IMR-90 (cell line): ENCODE measurements around the gene CAMK2B.

Experiments used
- CEBPB ChIP-seq: IDR thresholded peaks from 2 replicates; pipeline ENCODE4 v1.6.1; 2012; ENCODE audit warnings: low read depth, low read length, improper control_type of control experiment
- CHD1 ChIP-seq: IDR thresholded peaks from 2 replicates; pipeline ENCODE4 v1.6.1; 2012; ENCODE audit warnings: low read depth, low read length, improper control_type of control experiment
- FOS ChIP-seq: fragments of 150-350 bp; IDR thresholded peaks from 2 replicates; pipeline ENCODE4 v1.6.1; 2016; ENCODE audit warnings: low read depth, low read length
- MAFK ChIP-seq: IDR thresholded peaks from 2 replicates; pipeline ENCODE4 v1.6.1; 2012; ENCODE audit warnings: low read depth, low read length, improper control_type of control experiment
- MXI1 ChIP-seq: IDR thresholded peaks from 2 replicates; pipeline ENCODE4 v1.6.1; 2012; ENCODE audit warnings: low read depth, mild to moderate bottlenecking, low read length, moderate library complexity, borderline replicate concordance
- POLR2A ChIP-seq: IDR thresholded peaks from 2 replicates; pipeline ENCODE4 v1.6.1; 2012; ENCODE audit warnings: mild to moderate bottlenecking, low read depth, low read length
- RCOR1 ChIP-seq: IDR thresholded peaks from 2 replicates; pipeline ENCODE4 v1.6.1; 2012; ENCODE audit warnings: mild to moderate bottlenecking, low read length, improper control_type of control experiment; ENCODE audit not compliant: insufficient replicate concordance
- RFX5 ChIP-seq: IDR thresholded peaks from 2 replicates; pipeline ENCODE4 v1.8.0; 2012; ENCODE audit warnings: low read depth, mild to moderate bottlenecking, low read length, moderate library complexity
- TF ChIP-seq, protein P1 (sequence below): fragments of 150-350 bp; IDR thresholded peaks from 2 replicates; pipeline ENCODE4 v1.6.1; 2017; ENCODE audit warnings: mild to moderate bottlenecking, antibody characterized with exemption, low read length, low read depth
- TF ChIP-seq, protein P2 (sequence below): conservative IDR thresholded peaks from 2 replicates; pipeline ENCODE4 v1.5.1; 2012; ENCODE audit warnings: mild to moderate bottlenecking, low read depth, low read length, improper control_type of control experiment
- TF ChIP-seq, protein P3 (sequence below): fragments of 150-350 bp; IDR thresholded peaks from 2 replicates; pipeline ENCODE4 v1.6.1; 2016; ENCODE audit warnings: low read depth, mild to moderate bottlenecking, low read length, moderate library complexity, borderline replicate concordance

DNA sequence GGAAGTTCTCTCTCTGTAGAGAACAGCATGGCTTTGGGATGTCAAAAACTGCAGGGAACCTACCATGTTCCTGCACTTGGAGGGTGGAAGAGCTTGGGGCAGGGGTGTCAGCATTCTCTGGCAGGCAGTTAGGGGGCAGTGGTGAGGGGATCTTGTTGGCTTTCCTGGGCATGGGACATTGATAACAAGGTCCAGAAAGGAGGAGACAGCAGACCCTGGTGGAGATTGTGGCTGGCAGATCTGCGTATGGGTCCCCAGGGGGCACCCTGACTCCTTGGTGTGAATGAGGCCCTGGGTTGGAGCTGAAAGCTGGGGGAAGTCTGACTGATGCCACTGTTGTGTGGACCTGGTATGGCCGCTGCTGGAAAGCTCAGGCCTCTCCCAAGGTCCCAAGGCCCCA is 22.9 kb upstream of the CAMK2B start:
- TF ChIP-seq, protein P1, sequence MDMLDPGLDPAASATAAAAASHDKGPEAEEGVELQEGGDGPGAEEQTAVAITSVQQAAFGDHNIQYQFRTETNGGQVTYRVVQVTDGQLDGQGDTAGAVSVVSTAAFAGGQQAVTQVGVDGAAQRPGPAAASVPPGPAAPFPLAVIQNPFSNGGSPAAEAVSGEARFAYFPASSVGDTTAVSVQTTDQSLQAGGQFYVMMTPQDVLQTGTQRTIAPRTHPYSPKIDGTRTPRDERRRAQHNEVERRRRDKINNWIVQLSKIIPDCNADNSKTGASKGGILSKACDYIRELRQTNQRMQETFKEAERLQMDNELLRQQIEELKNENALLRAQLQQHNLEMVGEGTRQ = no peak
- TF ChIP-seq MAFK (no peak), FOS (no peak), POLR2A (no peak), RFX5 (no peak), MXI1 (no peak), RCOR1 (no peak), CHD1 (no peak), CEBPB (no peak)
- TF ChIP-seq, protein P2, sequence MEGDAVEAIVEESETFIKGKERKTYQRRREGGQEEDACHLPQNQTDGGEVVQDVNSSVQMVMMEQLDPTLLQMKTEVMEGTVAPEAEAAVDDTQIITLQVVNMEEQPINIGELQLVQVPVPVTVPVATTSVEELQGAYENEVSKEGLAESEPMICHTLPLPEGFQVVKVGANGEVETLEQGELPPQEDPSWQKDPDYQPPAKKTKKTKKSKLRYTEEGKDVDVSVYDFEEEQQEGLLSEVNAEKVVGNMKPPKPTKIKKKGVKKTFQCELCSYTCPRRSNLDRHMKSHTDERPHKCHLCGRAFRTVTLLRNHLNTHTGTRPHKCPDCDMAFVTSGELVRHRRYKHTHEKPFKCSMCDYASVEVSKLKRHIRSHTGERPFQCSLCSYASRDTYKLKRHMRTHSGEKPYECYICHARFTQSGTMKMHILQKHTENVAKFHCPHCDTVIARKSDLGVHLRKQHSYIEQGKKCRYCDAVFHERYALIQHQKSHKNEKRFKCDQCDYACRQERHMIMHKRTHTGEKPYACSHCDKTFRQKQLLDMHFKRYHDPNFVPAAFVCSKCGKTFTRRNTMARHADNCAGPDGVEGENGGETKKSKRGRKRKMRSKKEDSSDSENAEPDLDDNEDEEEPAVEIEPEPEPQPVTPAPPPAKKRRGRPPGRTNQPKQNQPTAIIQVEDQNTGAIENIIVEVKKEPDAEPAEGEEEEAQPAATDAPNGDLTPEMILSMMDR = peak; percentile 63
- TF ChIP-seq, protein P3, sequence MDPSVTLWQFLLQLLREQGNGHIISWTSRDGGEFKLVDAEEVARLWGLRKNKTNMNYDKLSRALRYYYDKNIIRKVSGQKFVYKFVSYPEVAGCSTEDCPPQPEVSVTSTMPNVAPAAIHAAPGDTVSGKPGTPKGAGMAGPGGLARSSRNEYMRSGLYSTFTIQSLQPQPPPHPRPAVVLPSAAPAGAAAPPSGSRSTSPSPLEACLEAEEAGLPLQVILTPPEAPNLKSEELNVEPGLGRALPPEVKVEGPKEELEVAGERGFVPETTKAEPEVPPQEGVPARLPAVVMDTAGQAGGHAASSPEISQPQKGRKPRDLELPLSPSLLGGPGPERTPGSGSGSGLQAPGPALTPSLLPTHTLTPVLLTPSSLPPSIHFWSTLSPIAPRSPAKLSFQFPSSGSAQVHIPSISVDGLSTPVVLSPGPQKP = no peak
